Umbilical cord (tissue), 2 donors: ENCODE results near the gene CD151. TPM values are rescaled to one million over a fixed set of nuclear protein-coding genes. Genes with fewer than 3 reads are reported as not detected.

Experiments used
- DNase-seq: peaks from one replicate; pipeline ENCODE4 v3.0.0-alpha.2; 2015; ENCODE audit warnings: low spot score
- total RNA-seq: library from RNA; depleted of rRNA; stranded (reverse); fragments of >200 nt; gene quantifications from one replicate; pipeline ENCODE4 v1.2.3, GENCODE V29; 2014; ENCODE audit warnings: low replicate concordance; ENCODE audit not compliant: insufficient read depth

Gene CD151
- total RNA-seq, 1 donor from 2014 or later = 159 TPM

GRCh38 chr11:815675-816432 lies 16.9 kb upstream of the CD151 start:
- no peak for DNase-seq

- no peak for DNase-seq
Observed at GRCh38 chr11:816433-816779, 16.3 kb upstream of the CD151 start.

GRCh38 chr11:818396-819128 lies 14.2 kb upstream of the CD151 start, which contains the start of gene PNPLA2:
TSS of gene PNPLA2 (plus strand) at chr11:818914. CDS start at chr11:819719, 805 bp downstream.
- DNase-seq = no peak

- peak; percentile 92 for DNase-seq
Observed at GRCh38 chr11:819129-819931, 13.4 kb upstream of the CD151 start.

- peak; percentile 63 for DNase-seq
Observed at GRCh38 chr11:819943-820649, 12.7 kb upstream of the CD151 start.

- DNase-seq = no peak
Observed at GRCh38 chr11:820655-821511, 11.9 kb upstream of the CD151 start.

GRCh38 chr11:821512-822371 lies 11.0 kb upstream of the CD151 start:
- no peak for DNase-seq

GRCh38 chr11:823441-824291 lies 9.1 kb upstream of the CD151 start:
- no peak for DNase-seq

- DNase-seq = no peak
Observed at GRCh38 chr11:824292-824880, 8.4 kb upstream of the CD151 start.

- DNase-seq = no peak
Observed at GRCh38 chr11:824942-825341, 7.8 kb upstream of the CD151 start.

GRCh38 chr11:825366-826226 lies 7.2 kb upstream of the CD151 start:
- DNase-seq = no peak

- DNase-seq = no peak
Observed at GRCh38 chr11:826227-826621, 6.5 kb upstream of the CD151 start.

- no peak for DNase-seq
Observed at GRCh38 chr11:826836-827145, 6.0 kb upstream of the CD151 start.

- DNase-seq = no peak
Observed at GRCh38 chr11:827146-827896, 5.4 kb upstream of the CD151 start.

- no peak for DNase-seq
Observed at GRCh38 chr11:827897-828192, 4.9 kb upstream of the CD151 start, which contains the start of gene CRACR2B. TSS of gene CRACR2B (plus strand) at chr11:827919. CDS start at chr11:828608, 689 bp downstream.

- DNase-seq = no peak
Observed at GRCh38 chr11:828506-829175, 4.1 kb upstream of the CD151 start.
